GM18858 (cell line): ENCODE measurements around the gene UNC13B.

Source experiments
- ATAC-seq: cut with Tn5 transposase; IDR thresholded peaks from one replicate; pipeline ENCODE4 v1.9.1; 2021; ENCODE audit not compliant: unreplicated experiment

UNC13B gene

GRCh38 chr9:35318741-35319140, 156.9 kb downstream of the UNC13B start:
- no peak for ATAC-seq

- no peak for ATAC-seq
These were observed 160.5 kb downstream of the UNC13B start for GRCh38 chr9:35322075-35322885.

DNA sequence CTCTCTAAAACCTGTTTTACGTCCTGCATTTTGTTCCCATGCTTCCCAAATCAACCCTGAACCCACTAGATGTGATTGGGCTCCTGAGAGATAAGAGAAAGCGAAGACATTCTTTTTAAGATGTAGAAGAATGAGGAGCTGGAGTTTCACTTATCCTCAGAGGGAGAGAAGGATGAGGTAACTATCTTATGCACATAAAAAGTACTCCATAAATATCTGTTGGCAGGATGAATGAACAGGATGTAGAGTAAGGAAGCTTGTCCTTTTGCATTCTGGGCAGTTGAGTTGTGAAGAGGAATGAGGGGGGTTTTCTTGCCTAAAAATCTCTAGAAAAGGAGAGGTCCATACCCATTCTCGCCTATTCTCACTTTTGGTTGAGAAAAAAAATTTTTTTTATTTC, 163.2 kb downstream of the UNC13B start:
- no peak for ATAC-seq

DNA sequence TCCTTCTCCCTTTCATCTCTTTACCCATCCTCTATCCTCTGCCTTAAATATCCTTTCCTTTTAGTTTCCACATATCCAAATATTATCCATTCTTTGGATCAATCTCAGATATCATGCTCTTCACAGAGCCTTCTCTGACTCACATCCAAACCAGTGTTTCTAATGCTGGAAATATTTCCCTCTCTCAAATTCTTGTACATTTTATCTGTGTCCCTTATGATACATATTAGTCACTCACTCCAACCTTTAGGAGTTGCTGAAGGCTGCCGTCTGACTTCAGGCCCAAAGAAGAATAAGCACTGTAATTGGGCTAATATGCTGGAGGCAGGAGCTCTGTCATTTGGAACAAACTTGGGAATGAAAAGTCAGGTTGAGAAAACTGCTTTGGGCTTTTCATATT, 171.7 kb downstream of the UNC13B start:
- ATAC-seq, result no peak

DNA sequence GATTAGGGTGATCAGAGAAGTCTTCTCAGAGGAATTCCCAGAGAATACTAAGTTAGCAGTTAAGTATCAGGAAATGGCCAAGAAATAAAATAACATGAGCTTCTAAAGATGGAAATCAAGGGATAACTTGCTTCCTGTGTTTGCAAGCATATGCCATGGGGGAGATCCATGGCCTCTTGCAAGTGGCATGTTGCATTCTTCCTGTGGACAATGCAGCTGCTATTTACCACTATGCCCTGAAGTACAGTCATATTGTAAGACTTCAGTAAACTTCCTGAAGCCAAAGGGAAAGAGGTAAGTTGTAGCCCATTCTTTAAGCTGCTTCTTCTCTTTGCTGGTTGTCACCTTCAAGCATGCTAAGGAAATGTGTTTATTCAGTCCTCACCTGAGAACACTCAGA, 173.4 kb downstream of the UNC13B start:
- ATAC-seq, result no peak

- no peak for ATAC-seq
These were observed 176.3 kb downstream of the UNC13B start for GRCh38 chr9:35338086-35338485.

DNA sequence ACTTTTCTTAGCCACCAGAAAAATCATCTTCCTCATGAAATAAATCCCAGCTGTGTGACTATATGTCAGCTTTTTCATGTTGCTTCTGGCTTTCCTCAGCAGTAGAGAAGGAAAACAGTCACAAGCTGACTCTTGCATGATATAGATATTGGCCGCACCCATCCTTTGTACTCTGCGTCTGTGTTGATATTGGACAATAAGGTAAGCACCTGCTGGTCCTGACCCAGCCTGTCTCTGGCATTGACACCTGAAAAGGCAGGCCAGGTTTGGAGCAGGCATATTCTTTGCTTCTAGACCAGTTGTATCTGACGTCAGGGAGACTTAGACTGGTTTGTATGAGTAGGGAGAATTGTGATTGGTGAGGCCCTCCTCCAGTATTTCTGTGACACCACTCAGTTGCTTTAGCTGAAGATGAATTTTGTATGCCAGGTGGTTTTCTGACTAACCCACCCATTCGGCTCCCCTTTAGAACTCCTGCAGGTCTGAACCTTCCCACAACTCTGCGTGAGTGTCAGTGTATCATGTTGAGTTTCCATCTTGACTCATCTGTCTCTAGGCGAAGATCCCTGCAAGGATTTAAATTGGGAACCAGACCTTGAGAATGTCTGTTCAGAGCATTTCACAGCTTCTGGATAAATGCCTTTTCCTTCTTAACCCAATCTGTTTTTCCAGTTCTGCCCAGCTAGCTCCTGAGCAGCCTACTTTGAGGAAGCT, 176.9 kb downstream of the UNC13B start:
- no peak for ATAC-seq

DNA sequence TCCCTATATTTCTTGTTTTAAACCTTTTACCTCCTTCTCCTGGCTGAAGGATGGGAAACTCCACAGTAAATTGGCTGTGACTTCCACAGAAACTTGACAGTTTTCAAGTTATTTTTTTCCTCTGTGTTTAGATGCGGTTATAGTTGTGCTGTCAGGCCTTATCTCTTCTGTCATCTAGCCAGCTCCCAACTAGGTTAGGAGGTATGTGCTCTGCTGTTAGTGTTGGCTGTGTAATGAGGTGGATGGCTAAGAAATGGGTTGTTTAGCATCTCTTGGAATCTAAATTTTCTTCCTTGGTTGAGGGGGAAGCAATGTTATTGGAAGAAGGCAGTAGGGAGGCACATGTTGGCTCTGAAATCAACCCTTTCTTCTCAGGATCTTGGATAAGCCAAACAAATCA, 178.2 kb downstream of the UNC13B start:
- no peak for ATAC-seq

DNA sequence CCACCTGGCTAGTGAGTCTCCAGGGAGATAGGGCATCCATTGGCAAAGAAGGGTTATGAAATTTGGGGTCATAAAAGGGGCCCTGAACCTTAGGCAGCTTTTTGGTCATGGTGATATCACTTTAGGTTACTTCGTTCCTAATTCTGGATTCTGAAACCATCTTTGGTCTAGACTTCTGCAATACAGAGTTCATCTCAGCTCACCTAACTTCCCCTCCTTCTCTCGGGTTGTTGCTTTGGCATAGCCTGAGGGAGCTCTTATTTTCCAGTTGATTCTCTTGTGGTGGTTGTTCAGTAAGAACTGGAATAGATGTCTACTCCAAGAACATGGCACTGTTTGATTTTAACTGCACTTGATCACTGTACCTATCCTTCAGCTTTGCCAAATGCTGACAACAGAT, 179.2 kb downstream of the UNC13B start:
- ATAC-seq, result no peak

- ATAC-seq, result no peak
These were observed 179.8 kb downstream of the UNC13B start for GRCh38 chr9:35341585-35341984.

- no peak for ATAC-seq
These were observed 180.6 kb downstream of the UNC13B start for GRCh38 chr9:35342221-35342958.

DNA sequence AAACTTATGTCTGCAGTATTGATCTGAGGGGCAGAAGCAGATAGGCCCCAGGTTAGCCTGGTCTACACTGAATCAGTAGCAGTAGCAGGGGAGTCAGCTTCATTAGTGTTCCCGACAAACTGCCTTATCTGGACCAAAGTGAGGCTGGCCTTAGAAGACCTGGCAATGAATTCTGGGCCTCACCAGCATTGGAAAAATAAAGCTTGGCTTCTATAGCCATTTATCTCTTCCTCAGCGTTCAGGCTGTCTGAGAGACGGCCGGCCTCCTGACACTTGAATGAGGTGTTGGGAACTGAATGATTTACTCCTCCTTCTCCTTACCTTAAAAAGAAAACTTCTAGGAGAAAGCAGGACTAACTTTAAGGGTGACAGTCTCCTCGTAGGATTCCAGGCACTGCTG, 186.3 kb downstream of the UNC13B start:
- no peak for ATAC-seq

DNA sequence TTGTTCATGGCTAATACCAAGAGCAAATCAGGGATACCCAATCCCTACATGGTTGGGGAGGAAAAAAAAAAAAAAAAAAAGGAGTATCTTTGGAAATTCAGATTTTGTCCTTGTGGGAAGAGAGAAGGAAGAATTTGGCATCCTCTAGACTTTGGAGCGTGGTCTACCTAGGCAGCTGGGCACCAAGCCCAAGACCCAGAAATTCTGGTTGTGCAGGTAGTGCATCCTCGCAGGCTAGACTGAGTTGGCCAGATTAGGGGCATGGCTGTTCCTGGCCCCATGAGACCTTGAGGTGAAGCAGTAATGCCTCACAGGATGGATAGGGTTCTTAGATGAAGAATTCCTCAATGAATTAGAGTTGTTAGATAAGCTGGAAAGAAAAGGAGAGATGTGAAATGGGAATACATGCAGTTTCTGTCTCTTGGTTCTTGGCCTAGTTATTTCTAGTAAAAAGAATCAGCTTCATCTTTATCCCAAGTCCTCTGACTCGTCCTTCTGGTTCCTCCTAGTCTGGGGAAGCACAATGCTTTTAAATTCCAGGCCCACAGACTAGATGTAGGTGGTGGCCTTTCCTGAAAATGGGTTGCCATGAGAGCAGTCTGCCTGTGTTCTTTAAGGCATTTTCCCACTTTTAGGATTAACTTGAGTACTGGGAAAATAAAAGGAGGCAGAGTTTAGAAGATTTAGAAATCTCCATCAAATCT, 187.6 kb downstream of the UNC13B start:
- no peak for ATAC-seq

- ATAC-seq, result no peak
These were observed 188.4 kb downstream of the UNC13B start for GRCh38 chr9:35350212-35350611.

DNA sequence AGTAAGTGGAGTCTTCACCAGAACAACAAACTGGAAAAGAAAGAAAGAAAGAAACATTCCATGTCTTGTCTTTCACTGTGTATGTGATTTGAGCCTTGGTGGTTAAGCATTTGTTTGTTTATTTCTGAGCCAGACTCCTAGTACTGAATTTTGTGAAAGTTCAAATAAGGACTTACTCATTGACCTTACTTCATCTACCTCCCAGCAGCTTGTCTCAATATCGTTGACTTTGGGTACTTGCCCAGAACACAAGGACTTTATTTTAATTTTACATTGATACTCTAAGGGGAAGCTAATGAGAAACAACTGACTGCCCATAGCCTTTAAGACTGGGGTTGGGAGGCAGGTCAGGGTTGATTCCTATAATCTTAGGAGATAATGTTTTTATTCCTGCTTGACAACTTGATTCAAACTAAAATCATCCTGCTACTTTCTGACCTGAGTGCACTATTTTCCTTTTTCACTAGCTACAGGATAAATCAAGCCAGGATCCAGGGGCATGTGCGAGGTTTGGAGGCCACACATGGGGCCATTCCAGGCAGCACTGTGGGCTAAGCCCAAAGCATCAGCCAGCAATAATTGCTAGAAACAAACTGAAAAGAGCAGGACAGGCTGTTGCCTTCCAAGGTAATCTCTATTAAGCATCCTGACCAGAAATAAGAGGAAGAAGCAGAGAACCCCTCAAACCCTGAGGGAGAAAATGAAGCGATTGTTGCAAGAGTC, 189.2 kb downstream of the UNC13B start:
- ATAC-seq, result no peak

GRCh38 chr9:35353731-35354365, 192.0 kb downstream of the UNC13B start:
- no peak for ATAC-seq

- no peak for ATAC-seq
These were observed 194.1 kb downstream of the UNC13B start for GRCh38 chr9:35355939-35356338.

DNA sequence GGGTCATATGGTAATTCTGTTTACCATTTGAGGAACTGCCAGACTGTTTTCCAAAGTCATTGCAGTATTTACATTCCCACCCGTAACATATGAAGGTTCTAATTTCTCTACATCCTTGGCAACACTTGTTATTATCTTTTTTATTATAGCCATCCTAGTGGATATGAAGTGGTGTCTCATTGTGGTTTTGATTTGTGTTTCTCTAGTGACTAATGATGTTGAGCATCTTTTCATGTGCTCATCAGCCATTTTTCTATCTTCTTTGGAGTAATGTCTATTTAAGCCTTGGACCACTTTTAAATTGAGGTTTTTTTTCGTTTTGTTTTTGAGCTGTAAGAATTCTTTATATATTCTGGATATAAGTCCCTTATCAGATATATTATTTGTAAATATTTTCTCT, 195.3 kb downstream of the UNC13B start:
- no peak for ATAC-seq

- ATAC-seq, result no peak
These were observed 196.0 kb downstream of the UNC13B start for GRCh38 chr9:35357826-35358225.
